Erythroblast (primary cell): ENCODE measurements around the gene PRG3.

Experiments
- GATA1 ChIP-seq: IDR thresholded peaks from 2 replicates; pipeline ENCODE4 v1.6.1; 2011; ENCODE audit warnings: low read depth, mild to moderate bottlenecking, control low read depth, low read length, moderate library complexity
- POLR2A ChIP-seq: IDR thresholded peaks from 2 replicates; pipeline ENCODE4 v1.6.1; 2011; ENCODE audit warnings: mild to moderate bottlenecking, low read length

GRCh38 chr11:57396744-57397143 is 15.8 kb upstream of the PRG3 start:
- TF ChIP-seq POLR2A, result no peak
- no peak for TF ChIP-seq GATA1
